ENCODE measurements around the gene PDE4B.

PDE4B gene

GRCh38 chr1:66351478-66351877 is 558.8 kb downstream of the PDE4B start:
- no peak for DNase-seq

- DNase-seq: no peak
These were observed 559.2 kb downstream of the PDE4B start for GRCh38 chr1:66351913-66352312.

- DNase-seq: no peak
These were observed 560.1 kb downstream of the PDE4B start for GRCh38 chr1:66352792-66353191.

- DNase-seq: no peak
These were observed 560.6 kb downstream of the PDE4B start for GRCh38 chr1:66353257-66353656.

GRCh38 chr1:66354311-66355201 is 561.9 kb downstream of the PDE4B start:
- no peak for DNase-seq

GRCh38 chr1:66355756-66356155 is 563.1 kb downstream of the PDE4B start:
- DNase-seq: no peak

GRCh38 chr1:66356605-66357004 is 563.9 kb downstream of the PDE4B start:
- DNase-seq: no peak

- DNase-seq: no peak
These were observed 564.3 kb downstream of the PDE4B start for GRCh38 chr1:66357021-66357420.

GRCh38 chr1:66357478-66358197 is 564.9 kb downstream of the PDE4B start:
- no peak for DNase-seq

- no peak for DNase-seq
These were observed 566.6 kb downstream of the PDE4B start for GRCh38 chr1:66359269-66359668.

GRCh38 chr1:66359815-66360214 is 567.1 kb downstream of the PDE4B start:
- no peak for DNase-seq

GRCh38 chr1:66360285-66360724 is 567.6 kb downstream of the PDE4B start:
- DNase-seq: peak; percentile 78

- DNase-seq: no peak
These were observed 572.1 kb downstream of the PDE4B start for GRCh38 chr1:66364578-66365391.

GRCh38 chr1:66365635-66366034 is 572.9 kb downstream of the PDE4B start:
- no peak for DNase-seq

- DNase-seq: no peak
These were observed 573.9 kb downstream of the PDE4B start for GRCh38 chr1:66366634-66367033.

- no peak for DNase-seq
These were observed 574.7 kb downstream of the PDE4B start for GRCh38 chr1:66367369-66367768.

- DNase-seq: no peak
These were observed 575.6 kb downstream of the PDE4B start for GRCh38 chr1:66368261-66368660.

- no peak for DNase-seq
These were observed 577.8 kb downstream of the PDE4B start for GRCh38 chr1:66370462-66370971.

GRCh38 chr1:66371233-66372005 is 578.7 kb downstream of the PDE4B start:
- no peak for DNase-seq

GRCh38 chr1:66372522-66373101 is 579.9 kb downstream of the PDE4B start:
- DNase-seq: no peak

- DNase-seq: no peak
These were observed 580.5 kb downstream of the PDE4B start for GRCh38 chr1:66373157-66373591.

- DNase-seq: no peak
These were observed 581.5 kb downstream of the PDE4B start for GRCh38 chr1:66374148-66374547.

All from NCI-H2107 (cell line).